ENCODE results near the gene POGZ. TPM values are rescaled to one million over a fixed set of nuclear protein-coding genes. Genes with fewer than 3 reads are reported as not detected.

Gene POGZ
- total RNA-seq, 1 donor from 2014 or later, result 105 TPM

DNA sequence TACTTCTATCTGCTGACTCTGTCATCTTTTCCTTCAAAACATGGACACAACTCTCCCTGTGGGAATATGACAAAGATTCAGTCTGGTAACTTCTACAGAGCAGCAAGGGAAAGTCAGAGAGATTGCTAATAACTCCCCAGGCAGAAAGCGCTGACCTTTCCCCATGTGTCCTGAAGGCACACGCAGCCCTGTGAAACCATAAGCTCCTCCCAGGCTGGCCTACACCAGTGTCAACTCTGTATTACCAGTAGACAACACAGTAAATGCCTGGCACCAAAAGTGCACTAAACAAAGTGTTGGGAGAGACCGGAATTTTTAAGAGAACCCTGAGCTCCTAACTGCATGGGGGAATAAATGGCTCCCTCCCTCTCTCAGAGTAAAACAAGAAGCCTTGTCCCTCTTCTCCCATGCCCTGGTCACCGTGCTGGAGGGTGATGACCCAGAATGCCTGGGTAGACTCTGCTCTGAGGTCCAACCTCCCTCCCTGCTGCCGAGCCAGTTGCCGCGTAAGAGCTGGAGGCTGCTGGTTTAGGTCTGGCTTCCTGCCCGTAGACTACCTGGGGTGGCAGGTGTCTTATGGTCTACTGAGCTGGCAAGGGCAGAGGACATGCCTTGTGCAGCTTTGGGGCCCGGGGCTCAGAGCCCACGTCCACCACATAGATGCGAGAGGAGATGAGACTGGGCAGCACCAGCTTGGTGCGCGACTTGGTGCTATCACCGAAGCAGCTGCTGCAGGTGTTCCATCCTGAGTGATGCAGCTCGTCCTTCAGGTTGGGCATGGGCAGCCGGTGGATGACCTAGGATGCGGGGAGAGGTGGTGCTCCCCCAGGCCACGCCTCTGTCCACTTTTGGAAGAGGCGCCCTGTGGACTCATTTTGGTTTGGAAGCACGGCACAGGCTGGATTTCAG is 90.6 kb downstream of the POGZ start:
- no peak overlapping the region for H3K4me3 Mint-ChIP-seq (ENCODE audit: unreplicated experiment)
- no peak for DNase-seq (ENCODE audit: extremely low spot score, unreplicated experiment)
- H3K36me3 Mint-ChIP-seq (ENCODE audit: unreplicated experiment), result peaks cover 2% of the 10 kb centered on the region
- H3K27me3 Mint-ChIP-seq (ENCODE audit: unreplicated experiment), result no peaks in the 10 kb centered on the region
- no peaks in the 10 kb centered on the region for H3K9me3 Mint-ChIP-seq (ENCODE audit: unreplicated experiment)
- no peak overlapping the region for H3K27ac Mint-ChIP-seq (ENCODE audit: unreplicated experiment)
- H3K4me1 Mint-ChIP-seq (ENCODE audit: unreplicated experiment), result peaks cover 34% of the 10 kb centered on the region
- TF ChIP-seq, protein P1, sequence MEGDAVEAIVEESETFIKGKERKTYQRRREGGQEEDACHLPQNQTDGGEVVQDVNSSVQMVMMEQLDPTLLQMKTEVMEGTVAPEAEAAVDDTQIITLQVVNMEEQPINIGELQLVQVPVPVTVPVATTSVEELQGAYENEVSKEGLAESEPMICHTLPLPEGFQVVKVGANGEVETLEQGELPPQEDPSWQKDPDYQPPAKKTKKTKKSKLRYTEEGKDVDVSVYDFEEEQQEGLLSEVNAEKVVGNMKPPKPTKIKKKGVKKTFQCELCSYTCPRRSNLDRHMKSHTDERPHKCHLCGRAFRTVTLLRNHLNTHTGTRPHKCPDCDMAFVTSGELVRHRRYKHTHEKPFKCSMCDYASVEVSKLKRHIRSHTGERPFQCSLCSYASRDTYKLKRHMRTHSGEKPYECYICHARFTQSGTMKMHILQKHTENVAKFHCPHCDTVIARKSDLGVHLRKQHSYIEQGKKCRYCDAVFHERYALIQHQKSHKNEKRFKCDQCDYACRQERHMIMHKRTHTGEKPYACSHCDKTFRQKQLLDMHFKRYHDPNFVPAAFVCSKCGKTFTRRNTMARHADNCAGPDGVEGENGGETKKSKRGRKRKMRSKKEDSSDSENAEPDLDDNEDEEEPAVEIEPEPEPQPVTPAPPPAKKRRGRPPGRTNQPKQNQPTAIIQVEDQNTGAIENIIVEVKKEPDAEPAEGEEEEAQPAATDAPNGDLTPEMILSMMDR (IDR thresholded peaks at IDR 0.05), result no peak

DNA sequence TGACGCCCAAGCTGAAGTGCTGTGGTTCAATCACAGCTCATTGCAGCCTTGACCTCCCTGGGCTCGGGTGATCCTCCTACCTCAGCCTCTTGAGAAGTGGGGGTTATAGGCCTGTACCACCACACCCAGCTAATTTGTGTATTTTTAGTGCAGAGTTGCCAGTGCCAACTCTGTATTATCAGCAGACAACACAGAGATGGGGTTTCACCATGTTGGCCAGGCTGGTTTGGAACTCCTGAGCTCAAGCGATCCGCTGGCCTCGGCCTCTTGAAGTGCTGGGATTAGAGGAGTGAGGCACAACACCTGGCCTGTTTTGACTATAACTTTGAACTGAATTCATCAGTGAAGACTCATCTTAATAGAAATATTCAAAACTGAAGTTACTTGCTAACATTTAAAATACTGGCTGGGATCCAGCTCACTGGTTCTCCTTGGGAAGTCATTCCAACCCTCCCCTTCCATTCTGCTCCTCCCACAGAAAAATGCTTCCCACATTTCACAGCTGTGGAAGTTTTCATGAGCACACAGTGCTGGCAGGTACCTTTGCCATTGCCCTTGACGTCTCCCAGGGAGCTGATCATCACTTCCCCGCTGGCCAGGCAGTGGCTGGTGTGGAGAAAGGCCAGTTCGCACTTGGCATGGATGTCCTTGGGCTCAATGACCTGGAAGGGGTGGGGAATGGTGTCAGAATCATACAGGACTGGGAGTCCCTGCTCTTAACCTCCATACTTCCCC is 91.5 kb downstream of the POGZ start:
- DNase-seq (ENCODE audit: extremely low spot score, unreplicated experiment), result no peak
- TF ChIP-seq, protein P1 (IDR thresholded peaks at IDR 0.05), result no peak
- no peak overlapping the region for H3K27ac Mint-ChIP-seq (ENCODE audit: unreplicated experiment)
- H3K4me3 Mint-ChIP-seq (ENCODE audit: unreplicated experiment), result no peak overlapping the region
- H3K9me3 Mint-ChIP-seq (ENCODE audit: unreplicated experiment), result peaks cover 5% of the 10 kb centered on the region
- peaks cover 30% of the 10 kb centered on the region for H3K4me1 Mint-ChIP-seq (ENCODE audit: unreplicated experiment)
- peaks cover 2% of the 10 kb centered on the region for H3K36me3 Mint-ChIP-seq (ENCODE audit: unreplicated experiment)
- H3K27me3 Mint-ChIP-seq (ENCODE audit: unreplicated experiment), result no peaks in the 10 kb centered on the region

DNA sequence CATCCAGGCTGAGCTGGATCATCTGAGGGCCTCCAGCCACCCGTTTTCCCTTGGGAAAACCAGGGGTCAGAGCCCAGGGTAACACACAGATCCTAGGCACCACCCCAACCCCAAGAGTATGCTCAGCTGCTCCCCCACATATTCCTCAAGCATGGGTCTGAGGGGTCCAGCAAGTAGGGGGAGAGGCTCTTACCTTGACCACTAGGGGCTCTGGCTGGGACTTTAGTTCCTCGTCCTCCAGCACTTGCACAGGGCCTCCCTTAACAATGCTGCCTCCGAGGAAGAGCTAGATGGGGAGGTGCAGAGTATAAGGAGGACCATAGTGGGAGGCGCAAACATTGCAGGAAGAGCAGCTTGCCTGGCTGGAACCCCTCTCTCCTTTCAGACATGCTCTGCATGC is 94.3 kb downstream of the POGZ start:
- H3K4me1 Mint-ChIP-seq (ENCODE audit: unreplicated experiment), result peaks cover 4% of the 10 kb centered on the region
- no peak overlapping the region for H3K4me3 Mint-ChIP-seq (ENCODE audit: unreplicated experiment)
- H3K27me3 Mint-ChIP-seq (ENCODE audit: unreplicated experiment), result no peaks in the 10 kb centered on the region
- TF ChIP-seq, protein P1 (IDR thresholded peaks at IDR 0.05), result no peak
- no peak overlapping the region for H3K27ac Mint-ChIP-seq (ENCODE audit: unreplicated experiment)
- H3K36me3 Mint-ChIP-seq (ENCODE audit: unreplicated experiment), result peaks cover 2% of the 10 kb centered on the region
- peaks cover 6% of the 10 kb centered on the region for H3K9me3 Mint-ChIP-seq (ENCODE audit: unreplicated experiment)
- no peak for DNase-seq (ENCODE audit: extremely low spot score, unreplicated experiment)

DNA sequence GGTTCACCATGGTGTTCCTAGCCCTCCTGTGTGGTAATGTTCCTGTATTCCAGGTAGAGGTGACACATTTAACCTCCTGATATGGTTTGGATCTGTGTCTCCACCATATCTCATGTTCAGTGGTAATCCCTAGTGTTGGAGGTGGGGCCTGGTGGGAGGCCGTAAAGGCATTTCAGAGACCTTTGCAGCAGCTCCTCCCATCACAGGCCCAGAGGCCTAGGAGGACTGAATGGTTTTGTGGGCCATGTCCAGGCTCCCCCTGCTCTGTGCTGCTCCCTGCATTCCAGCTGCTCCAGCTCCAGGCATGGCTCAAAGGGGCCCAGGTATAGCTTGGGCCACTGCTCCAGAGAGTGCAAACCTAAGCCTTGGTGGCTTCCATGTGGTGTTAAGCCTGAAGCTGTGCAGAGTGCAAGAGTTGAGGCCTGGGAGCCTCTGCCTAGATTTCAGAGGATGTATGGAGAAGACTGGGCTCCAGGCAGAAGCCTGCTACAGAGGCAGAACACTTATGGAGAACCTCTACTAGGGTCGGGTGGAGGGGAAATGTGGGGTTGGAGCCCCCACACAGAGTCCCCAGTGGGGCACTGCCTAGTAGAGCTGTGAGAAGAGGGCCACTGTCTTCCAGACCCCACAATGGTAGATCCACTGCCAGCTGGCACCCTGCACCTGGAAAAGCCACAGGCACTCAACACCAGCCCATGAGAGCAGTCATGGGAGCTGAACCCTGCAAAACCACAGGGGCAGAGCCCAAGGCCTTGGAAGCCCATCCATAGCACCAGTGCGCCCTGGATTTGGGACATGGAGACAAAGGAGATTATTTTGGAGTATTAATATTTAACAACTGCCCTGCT is 96.8 kb downstream of the POGZ start:
- Mint-ChIP-seq H3K36me3 (ENCODE audit: unreplicated experiment) (peaks cover 2% of the 10 kb centered on the region), H3K4me3 (ENCODE audit: unreplicated experiment) (no peak overlapping the region)

More for the DNA sequence above, 96.8 kb downstream of the POGZ start:
- H3K9me3 Mint-ChIP-seq (ENCODE audit: unreplicated experiment), result peaks cover 6% of the 10 kb centered on the region
- no peak for DNase-seq (ENCODE audit: extremely low spot score, unreplicated experiment)
- no peaks in the 10 kb centered on the region for H3K27me3 Mint-ChIP-seq (ENCODE audit: unreplicated experiment)
- no peaks in the 10 kb centered on the region for H3K4me1 Mint-ChIP-seq (ENCODE audit: unreplicated experiment)
- TF ChIP-seq, protein P1 (IDR thresholded peaks at IDR 0.05), result no peak
- H3K27ac Mint-ChIP-seq (ENCODE audit: unreplicated experiment), result no peak overlapping the region

Measured in osteocyte (in vitro differentiated cells).